GM20000 (cell line): Measurements from ENCODE around the gene RMI1.

Experiments used
- DNase-seq: peaks from one replicate; pipeline ENCODE4 v3.0.0; 2012; ENCODE audit warnings: low spot score
- CTCF ChIP-seq: IDR thresholded peaks from 2 replicates; pipeline ENCODE4 v1.5.1; 2012; ENCODE audit warnings: mild to moderate bottlenecking, control low read depth; ENCODE audit errors: extremely low read depth, missing control alignments

RMI1 gene

GRCh38 chr9:83959061-83959460, 21.5 kb upstream of the RMI1 start:
- DNase-seq, result no peak
- TF ChIP-seq CTCF, result no peak

DNA sequence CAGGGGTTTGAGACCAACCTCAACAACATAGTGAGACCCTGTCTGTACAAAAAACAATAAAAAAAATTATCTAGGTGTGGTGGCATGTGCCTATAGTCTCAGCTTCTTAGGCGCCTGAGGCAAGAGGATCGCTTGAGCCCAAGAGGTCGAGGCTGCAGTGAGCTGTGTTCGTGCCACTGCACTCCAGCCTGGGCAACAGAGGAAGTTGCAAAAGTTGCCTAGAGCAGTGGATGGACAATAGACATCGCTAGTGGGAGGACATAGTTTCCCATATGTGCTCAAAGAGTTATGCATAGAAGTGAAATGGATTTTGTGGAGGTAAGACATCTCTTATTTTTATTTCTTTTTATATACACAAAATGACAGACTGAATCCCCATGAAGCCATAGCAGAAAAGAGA, 19.6 kb upstream of the RMI1 start:
- TF ChIP-seq CTCF, result no peak

DNA sequence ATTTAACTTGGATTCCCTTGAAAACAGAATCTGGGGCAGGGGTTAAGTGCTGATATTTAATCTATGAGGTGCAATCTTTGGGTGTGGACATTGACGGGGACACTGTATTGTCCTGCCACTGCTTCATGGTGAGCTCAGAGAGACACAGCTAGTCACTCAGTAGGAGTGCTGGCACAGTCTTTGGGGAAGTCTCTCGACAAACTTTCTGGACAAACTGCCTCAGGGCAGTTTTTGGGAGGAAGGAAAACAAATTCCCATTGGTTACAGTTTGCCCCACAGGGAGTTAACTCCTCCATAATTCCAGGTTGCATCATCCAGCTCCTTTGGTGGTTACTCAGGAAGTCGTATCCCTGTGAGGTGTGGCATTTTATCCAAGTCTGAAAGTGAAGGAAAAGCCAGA, 18.4 kb upstream of the RMI1 start:
- DNase-seq, result no peak
- TF ChIP-seq CTCF, result no peak

More for the DNA sequence above, 19.6 kb upstream of the RMI1 start:
- no peak for DNase-seq

DNA sequence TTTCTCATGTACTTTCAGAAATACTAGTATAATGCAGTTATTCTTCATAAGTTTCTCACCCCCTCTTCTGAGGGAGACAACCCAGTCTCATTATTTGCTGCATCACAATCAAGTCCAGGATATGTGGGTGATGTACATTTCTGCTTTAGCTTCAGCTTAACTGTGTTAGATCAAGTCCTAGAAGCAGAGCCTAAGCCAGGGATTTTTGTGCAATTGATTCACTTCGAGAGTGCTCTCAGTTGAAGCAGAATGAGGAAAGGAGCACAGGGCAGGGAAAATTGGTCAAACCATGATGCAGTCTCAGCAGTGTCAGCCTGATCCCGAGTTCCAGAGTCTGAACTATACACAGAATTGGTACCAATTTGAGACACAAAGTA, 15.6 kb upstream of the RMI1 start:
- DNase-seq, result no peak
- no peak for TF ChIP-seq CTCF

DNA sequence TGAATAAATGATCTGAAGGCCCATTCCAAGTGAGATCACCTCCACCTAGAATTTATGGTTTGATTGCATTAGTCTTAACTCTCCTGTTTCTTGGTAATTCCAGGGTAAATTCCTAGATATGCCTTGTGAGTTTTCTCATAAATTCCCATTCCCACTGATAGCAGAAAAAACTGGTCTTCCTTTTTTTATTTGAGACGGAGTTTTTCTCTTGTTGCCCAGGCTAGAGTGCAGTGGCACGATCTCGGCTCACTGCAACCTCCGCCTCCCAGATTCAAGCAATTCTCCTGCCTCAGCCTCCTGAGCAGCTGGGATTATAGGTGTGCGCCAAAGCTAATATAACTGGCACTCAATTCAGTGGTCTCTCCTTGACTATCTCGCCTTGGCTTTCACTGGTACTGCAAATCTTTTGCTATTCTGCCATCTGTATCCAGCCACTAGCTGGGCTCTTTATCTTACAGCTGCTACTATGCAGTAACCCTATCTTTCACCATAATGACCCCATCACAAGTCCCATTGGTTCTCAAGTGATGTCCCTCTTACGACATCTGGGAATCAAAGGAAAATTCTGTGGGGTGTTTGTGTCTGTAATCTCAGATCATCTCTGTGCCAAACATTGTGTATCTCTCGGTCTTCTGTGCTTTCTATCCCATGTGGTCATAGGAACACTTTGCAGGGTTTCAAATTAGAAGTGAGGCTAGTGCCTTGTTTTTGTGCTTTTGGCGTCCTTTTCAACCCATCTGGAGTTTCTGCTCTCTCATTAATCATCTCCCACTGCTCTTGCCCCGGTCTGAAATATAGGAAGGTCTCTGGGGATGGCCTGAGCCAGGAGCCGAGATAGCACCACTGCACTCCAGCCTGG, 15.0 kb upstream of the RMI1 start:
- DNase-seq, result no peak

GRCh38 chr9:83966209-83966582, 14.4 kb upstream of the RMI1 start:
- TF ChIP-seq CTCF, result no peak
- DNase-seq, result no peak

More for the DNA sequence above, 15.0 kb upstream of the RMI1 start:
- no peak for TF ChIP-seq CTCF

DNA sequence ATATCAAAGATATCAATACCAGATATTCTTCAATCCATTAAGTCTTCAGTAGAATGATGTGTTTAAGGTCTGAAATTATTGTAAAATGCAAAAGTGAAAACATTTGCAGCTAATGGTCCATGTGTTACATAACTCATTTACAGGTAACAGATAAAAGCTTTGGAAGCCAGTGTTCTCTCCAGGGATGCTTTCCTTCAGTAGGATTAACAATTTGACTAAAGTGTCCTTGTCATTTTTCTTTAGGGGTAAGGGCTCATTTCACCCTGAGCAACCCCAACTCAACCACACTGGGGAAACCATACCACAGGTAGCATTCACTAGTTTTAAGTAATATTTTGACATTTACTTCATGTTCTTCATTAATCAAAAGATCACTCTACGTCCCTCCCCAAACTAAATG, 13.5 kb upstream of the RMI1 start:
- DNase-seq, result no peak
- no peak for TF ChIP-seq CTCF
